ENCODE results near the gene BLTP3A.

The BLTP3A gene

GRCh38 chr6:34834789-34835518 lies 43.1 kb downstream of the BLTP3A start:
- POLR2A ChIA-PET, result no interaction called here
- CTCF ChIA-PET, result no interaction called here
- no peak for DNase-seq (ENCODE audit: extremely low spot score)
- TF ChIP-seq ZNF384 (IDR thresholded peaks at IDR 0.05), result no peak
- no peak for TF ChIP-seq TARDBP (IDR thresholded peaks at IDR 0.05)
- TF ChIP-seq L3MBTL2 (conservative IDR thresholded peaks at IDR 0.05), result no peak
- TF ChIP-seq CTBP1 (IDR thresholded peaks at IDR 0.05; ENCODE audit: borderline replicate concordance), result no peak

- DNase-seq (ENCODE audit: extremely low spot score), result no peak
- ChIA-PET POLR2A (no interaction called here), CTCF (no interaction called here)
- no peak for TF ChIP-seq FOXK2 (IDR thresholded peaks at IDR 0.05)
- TF ChIP-seq LEF1 (IDR thresholded peaks at IDR 0.05; ENCODE audit: borderline replicate concordance), result no peak
- no peak for TF ChIP-seq ARNT (IDR thresholded peaks at IDR 0.05)
- TF ChIP-seq ELF4 (IDR thresholded peaks at IDR 0.05), result no peak
- TF ChIP-seq NFRKB (IDR thresholded peaks at IDR 0.05), result no peak
Observed at GRCh38 chr6:34836008-34836407, 44.1 kb downstream of the BLTP3A start.

GRCh38 chr6:34836451-34836850 lies 44.6 kb downstream of the BLTP3A start:
- ChIA-PET CTCF (no interaction called here), POLR2A (no interaction called here)
- no peak for TF ChIP-seq BHLHE40 (IDR thresholded peaks at IDR 0.05; ENCODE audit: borderline replicate concordance)
- no peak for TF ChIP-seq NFRKB (IDR thresholded peaks at IDR 0.05)
- TF ChIP-seq PKNOX1 (IDR thresholded peaks at IDR 0.05), result no peak
- no peak for TF ChIP-seq TARDBP (IDR thresholded peaks at IDR 0.05)
- DNase-seq (ENCODE audit: extremely low spot score), result no peak

- DNase-seq (ENCODE audit: extremely low spot score), result no peak
- CTCF ChIA-PET, result no interaction called here
- POLR2A ChIA-PET, result interaction anchor here (1.0 kb wide), 1 partner anchor 50 kb away, joined by 4 read pairs; the partner anchor contains the start of gene TAF11
- no peak for TF ChIP-seq FOXA1 (IDR thresholded peaks at IDR 0.05)
- TF ChIP-seq ARNT (IDR thresholded peaks at IDR 0.05), result no peak
Observed at GRCh38 chr6:34837528-34837927, 45.6 kb downstream of the BLTP3A start.

- DNase-seq (ENCODE audit: extremely low spot score), result no peak
Observed at GRCh38 chr6:34839666-34840352, 47.9 kb downstream of the BLTP3A start.

More at GRCh38 chr6:34839666-34840352, 47.9 kb downstream of the BLTP3A start:
- CTCF ChIA-PET, result no interaction called here
- POLR2A ChIA-PET, result no interaction called here
- TF ChIP-seq ZNF384 (IDR thresholded peaks at IDR 0.05), result no peak
